Sigmoid colon (tissue), 7 donors: ENCODE results near the gene RARA. TPM values are rescaled to one million over a fixed set of nuclear protein-coding genes. Genes with fewer than 3 reads are reported as not detected.

Experiments used
- DNase-seq: peaks from one replicate; pipeline ENCODE4 v3.0.0-alpha.2; 2019
- H3K27ac ChIP-seq, 4 donors: fragments of 200-600 bp; sonication (generic); one replicate each; pipeline ENCODE4 v1.5.1; 2016 to 2019; ENCODE audit warnings: mild to moderate bottlenecking in 1 of 4
- H3K27me3 ChIP-seq, 3 donors: fragments of 200-600 bp; sonication (generic); one replicate each; pipeline ENCODE4 v1.5.1; 2019; ENCODE audit warnings: mild to moderate bottlenecking in 1 of 3
- H3K36me3 ChIP-seq, 4 donors: fragments of 200-600 bp; sonication (generic); one replicate each; pipeline ENCODE4 v1.5.1; 2016 to 2019
- H3K4me1 ChIP-seq, 4 donors: fragments of 200-600 bp; sonication (generic); one replicate each; pipeline ENCODE4 v1.5.1; 2017 to 2019
- H3K4me3 ChIP-seq, 4 donors: fragments of 200-600 bp; sonication (generic); one replicate each; pipeline ENCODE4 v1.5.1; 2017 to 2019; ENCODE audit warnings: mild to moderate bottlenecking in 2 of 4, moderate library complexity in 1 of 4
- H3K9me3 ChIP-seq, 4 donors: fragments of 200-600 bp in 3 of 4; sonication (generic) in 3 of 4; one replicate each; pipeline versions ENCODE4 v1.5.1 to v1.6.1; 2013 to 2019
- EP300 ChIP-seq, 4 donors: sonication (generic); formaldehyde crosslinking; IDR thresholded peaks; one replicate each; pipeline ENCODE4 v1.6.1; 2017; ENCODE audit warnings: antibody characterized with exemption in 4 of 4
- POLR2A ChIP-seq, 2 donors: fragments of 450-650 bp; IDR thresholded peaks; one replicate each; pipeline ENCODE4 v1.6.1; 2016; ENCODE audit warnings: antibody characterized with exemption in 2 of 2, mild to moderate bottlenecking in 2 of 2, moderate library complexity in 2 of 2
- POLR2AphosphoS5 ChIP-seq, 4 donors: sonication (generic); formaldehyde crosslinking; IDR thresholded peaks; one replicate each; pipeline ENCODE4 v1.6.1; 2017; ENCODE audit warnings: antibody characterized with exemption in 4 of 4
- WGBS, 2 donors: extraction: QIAGEN DNeasy Blood & Tissue Kit; methylation state at CpG; one replicate each; pipeline ENCODE4 v1.1.7; 2013; 5-methylcytosine and 5-hydroxymethylcytosine counted together
- intact Hi-C: fragments of 100-400 bp; cut with DNase I; formaldehyde crosslinking; loops from one replicate; pipeline ENCODE4 v1.15.1; 2023
- polyA plus RNA-seq, 3 donors: library from polyadenylated mRNA; stranded (reverse); fragments of 200-250 nt; gene quantifications; one replicate each; pipeline ENCODE4 v1.2.3, GENCODE V29; 2013
- total RNA-seq, 4 donors: library from RNA; depleted of rRNA; stranded (reverse); fragments of >200 nt; gene quantifications; one replicate each; pipeline ENCODE4 v1.1.0, GENCODE V29; 2016
- TF ChIP-seq, protein P1 (sequence below), 4 experiments: fragments of 450-650 bp in 3 of 4; fragments of 200-600 bp in 1 of 4; IDR thresholded peaks; one replicate each; pipeline ENCODE4 v1.5.1; 2016 to 2019; ENCODE audit warnings: antibody characterized with exemption in 4 of 4, mild to moderate bottlenecking in 3 of 4, moderate library complexity in 2 of 4
- donor health status: healthy with polysubstance abuse.
- donor health status: Bipolar disorder and iron deficiency.
- donor health status: healthy.

Gene RARA
- total and polyA plus RNA-seq, 7 donors = 15.8 to 29.6 (median 26.4) TPM

DNA sequence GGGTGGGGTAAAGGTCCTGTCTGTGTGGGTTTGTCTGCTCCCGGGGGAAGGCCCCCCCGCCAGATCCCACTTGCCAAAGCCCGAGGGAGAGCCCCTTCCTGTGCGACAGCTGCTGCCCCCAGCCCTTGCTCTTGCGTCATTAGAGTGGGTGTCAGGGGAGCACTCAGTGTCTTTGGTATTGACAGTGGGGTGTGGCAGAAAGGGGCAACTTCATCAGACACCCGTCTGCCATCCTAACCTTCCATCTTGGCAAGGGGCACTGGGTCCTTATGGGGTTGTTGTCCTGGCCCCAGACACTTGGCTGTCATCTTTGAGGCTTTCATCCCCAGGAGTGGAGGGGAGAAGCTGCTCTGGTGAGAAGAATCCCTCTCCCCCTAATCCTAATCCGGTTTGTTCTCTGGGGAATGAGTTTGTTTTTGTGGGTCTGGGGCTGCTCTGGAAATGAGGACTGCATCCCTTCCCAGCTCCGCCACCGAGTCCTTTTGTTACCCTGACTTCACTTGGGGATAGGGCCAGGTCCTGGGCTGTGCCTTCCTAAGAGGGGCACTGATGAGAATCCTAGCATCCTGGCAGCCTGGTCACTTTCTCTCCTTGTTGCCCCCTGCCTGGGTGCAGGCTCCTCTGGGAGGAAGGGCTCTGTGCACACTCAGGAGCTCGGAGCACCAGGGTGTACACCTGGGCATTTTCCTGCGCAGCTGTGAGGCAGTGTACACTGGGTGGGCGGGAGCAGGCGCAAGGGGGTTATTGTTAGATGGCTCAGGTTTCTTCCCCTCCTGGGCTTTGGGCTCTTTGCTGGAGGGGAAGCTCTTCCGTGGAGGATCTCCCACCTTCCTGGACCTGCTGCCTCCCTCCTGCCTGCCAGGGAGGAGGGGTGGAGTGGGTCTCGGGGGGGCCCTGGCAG lies 34.5 kb downstream of the RARA start:
- no peaks in the 10 kb centered on the region for H3K9me3 ChIP-seq
- no peaks in the 10 kb centered on the region for H3K27me3 ChIP-seq
- no peaks in the 10 kb centered on the region for H3K36me3 ChIP-seq
- peak overlapping the region; percentile 61 to 83 (median 82) for H3K4me3 ChIP-seq
- peak overlapping the region; percentile 94 to 99 (median 96) for H3K27ac ChIP-seq
- intact Hi-C loops = loop anchor here (2.0 to 5.0 kb wide), 3 partner anchors 25 to 241 kb away; partner anchors contain the start of gene NR1D1
- TF ChIP-seq POLR2AphosphoS5 (IDR thresholded peaks at IDR 0.05) (peak in 1 of 4 donors; percentile 16), POLR2A (IDR thresholded peaks at IDR 0.05) (no peak), EP300 (IDR thresholded peaks at IDR 0.05) (no peak)
- TF ChIP-seq, protein P1, sequence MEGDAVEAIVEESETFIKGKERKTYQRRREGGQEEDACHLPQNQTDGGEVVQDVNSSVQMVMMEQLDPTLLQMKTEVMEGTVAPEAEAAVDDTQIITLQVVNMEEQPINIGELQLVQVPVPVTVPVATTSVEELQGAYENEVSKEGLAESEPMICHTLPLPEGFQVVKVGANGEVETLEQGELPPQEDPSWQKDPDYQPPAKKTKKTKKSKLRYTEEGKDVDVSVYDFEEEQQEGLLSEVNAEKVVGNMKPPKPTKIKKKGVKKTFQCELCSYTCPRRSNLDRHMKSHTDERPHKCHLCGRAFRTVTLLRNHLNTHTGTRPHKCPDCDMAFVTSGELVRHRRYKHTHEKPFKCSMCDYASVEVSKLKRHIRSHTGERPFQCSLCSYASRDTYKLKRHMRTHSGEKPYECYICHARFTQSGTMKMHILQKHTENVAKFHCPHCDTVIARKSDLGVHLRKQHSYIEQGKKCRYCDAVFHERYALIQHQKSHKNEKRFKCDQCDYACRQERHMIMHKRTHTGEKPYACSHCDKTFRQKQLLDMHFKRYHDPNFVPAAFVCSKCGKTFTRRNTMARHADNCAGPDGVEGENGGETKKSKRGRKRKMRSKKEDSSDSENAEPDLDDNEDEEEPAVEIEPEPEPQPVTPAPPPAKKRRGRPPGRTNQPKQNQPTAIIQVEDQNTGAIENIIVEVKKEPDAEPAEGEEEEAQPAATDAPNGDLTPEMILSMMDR (IDR thresholded peaks at IDR 0.05) = no peak
- 16 to 37% methylated on average over 15 of the region's 15 CpGs for WGBS, 2 donors
- H3K4me1 ChIP-seq = peaks cover 0 to 82% (median 73%) of the 10 kb centered on the region in 4 donors
- DNase-seq = no peak

DNA sequence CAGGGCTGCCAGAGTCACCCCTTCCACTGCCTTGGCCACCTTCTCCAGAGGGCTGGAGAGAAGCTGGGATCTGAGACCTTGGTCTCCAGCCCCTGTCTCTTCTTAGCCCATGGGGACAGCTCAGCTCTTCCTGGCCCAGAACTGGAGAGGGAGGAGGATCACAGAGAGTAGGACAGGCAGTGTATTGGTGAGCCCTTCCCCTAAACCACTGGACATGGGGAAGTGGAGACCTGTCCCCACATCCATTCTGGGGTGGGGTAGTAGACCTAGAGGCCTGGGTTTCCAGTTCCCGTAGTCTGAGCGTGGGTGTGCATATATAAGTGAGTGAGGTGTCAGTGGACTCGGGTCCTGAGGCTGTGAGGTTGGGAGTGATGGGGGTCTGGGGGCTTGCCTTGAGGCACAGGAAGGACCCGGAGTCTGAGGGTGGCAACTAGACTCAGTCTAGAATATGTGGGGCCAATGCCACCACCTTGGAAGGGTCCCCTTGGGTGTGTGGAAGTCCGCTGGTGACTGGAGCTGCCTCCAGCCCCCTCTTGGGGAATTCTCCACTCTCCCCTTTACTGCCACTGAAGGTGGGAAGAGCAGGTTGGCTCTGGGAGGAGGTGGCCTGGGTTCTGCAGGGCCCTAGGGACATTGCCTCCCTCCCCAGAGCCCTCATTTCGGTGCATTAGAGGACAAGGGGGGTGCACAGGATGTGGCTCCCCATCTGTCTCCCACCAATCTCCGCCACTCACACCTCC lies 35.6 kb downstream of the RARA start:
- peaks cover 0 to 83% (median 77%) of the 10 kb centered on the region in 4 donors for H3K4me1 ChIP-seq
- H3K4me3 ChIP-seq = peak overlapping the region; percentile 61 to 83 (median 82)
- WGBS, 2 donors = 30 to 38% methylated on average over 7 of the region's 7 CpGs
- intact Hi-C loops = loop anchor here (2.0 to 5.0 kb wide), 2 partner anchors 142 to 242 kb away; partner anchors contain the start of gene NR1D1
- TF ChIP-seq EP300 (IDR thresholded peaks at IDR 0.05) = no peak
- TF ChIP-seq POLR2AphosphoS5 (IDR thresholded peaks at IDR 0.05) = peak in 1 of 4 donors; percentile 17
- TF ChIP-seq POLR2A (IDR thresholded peaks at IDR 0.05) = no peak
- peak overlapping the region; percentile 94 to 99 (median 96) for H3K27ac ChIP-seq
- no peaks in the 10 kb centered on the region for H3K27me3 ChIP-seq
- no peaks in the 10 kb centered on the region for H3K9me3 ChIP-seq
- DNase-seq = no peak
- peaks cover 0 to 4% (median 0%) of the 10 kb centered on the region in 4 donors for H3K36me3 ChIP-seq

DNA sequence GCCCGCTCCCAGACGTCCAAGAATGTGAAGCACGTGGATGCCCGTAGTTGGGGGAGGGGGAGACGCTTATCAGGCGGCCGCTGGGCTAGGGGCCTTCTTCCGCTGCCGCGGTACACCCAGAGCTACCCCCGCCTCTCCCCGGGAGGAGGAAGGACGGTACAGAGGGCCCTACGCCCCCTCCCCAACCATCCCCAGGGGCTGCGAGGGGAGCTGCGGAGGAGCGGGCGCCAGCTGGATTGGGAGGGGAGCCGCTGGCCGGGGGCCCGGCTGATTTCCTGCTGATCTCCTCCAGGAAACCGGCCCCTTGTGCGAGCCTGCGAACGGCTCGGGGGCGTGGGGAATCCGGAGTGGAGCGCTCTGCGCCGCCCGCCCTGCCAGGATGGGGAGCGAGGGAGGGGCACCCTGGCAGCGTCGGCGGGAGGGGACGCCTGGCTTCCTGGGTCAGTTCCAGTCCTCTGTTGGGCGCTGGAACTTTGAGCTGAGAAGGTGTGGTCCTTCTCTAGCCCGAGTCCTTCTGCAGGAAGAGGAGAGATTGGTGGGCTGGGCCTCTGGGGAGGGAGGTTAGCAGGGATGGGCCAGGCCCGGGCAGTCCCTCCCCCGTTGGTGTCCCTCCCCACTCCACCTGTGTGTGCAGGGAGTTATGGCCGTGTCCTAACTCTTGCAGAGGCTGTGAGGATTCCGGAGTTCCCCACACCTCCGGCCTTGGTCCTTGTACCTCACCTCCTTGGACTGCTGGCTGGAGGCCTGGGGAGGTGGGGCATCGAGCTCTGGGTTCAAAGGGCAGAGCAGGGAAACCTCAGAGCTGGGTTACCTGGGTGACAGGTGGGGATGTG lies 36.4 kb downstream of the RARA start:
- intact Hi-C loops = loop anchor here (2.0 kb wide), 1 partner anchor 143 kb away; no protein-coding TSS in a partner anchor
- TF ChIP-seq POLR2A (IDR thresholded peaks at IDR 0.05) = peak in 1 of 2 donors; percentile 51
- peak; percentile 16 to 67 (median 59) for TF ChIP-seq POLR2AphosphoS5 (IDR thresholded peaks at IDR 0.05)
- no peak for TF ChIP-seq EP300 (IDR thresholded peaks at IDR 0.05)
- Histone ChIP-seq H3K27ac (peak overlapping the region; percentile 94 to 99 (median 96)), H3K27me3 (no peaks in the 10 kb centered on the region), H3K36me3 (peaks cover 0 to 10% (median 0%) of the 10 kb centered on the region in 4 donors), H3K9me3 (no peaks in the 10 kb centered on the region), H3K4me3 (peak overlapping the region; percentile 26 to 83 (median 82)), H3K4me1 (peaks cover 0 to 89% (median 84%) of the 10 kb centered on the region in 4 donors)
- DNase-seq = peak; percentile 85
- 1 to 4% methylated on average over 45 of the region's 45 CpGs for WGBS, 2 donors

DNA sequence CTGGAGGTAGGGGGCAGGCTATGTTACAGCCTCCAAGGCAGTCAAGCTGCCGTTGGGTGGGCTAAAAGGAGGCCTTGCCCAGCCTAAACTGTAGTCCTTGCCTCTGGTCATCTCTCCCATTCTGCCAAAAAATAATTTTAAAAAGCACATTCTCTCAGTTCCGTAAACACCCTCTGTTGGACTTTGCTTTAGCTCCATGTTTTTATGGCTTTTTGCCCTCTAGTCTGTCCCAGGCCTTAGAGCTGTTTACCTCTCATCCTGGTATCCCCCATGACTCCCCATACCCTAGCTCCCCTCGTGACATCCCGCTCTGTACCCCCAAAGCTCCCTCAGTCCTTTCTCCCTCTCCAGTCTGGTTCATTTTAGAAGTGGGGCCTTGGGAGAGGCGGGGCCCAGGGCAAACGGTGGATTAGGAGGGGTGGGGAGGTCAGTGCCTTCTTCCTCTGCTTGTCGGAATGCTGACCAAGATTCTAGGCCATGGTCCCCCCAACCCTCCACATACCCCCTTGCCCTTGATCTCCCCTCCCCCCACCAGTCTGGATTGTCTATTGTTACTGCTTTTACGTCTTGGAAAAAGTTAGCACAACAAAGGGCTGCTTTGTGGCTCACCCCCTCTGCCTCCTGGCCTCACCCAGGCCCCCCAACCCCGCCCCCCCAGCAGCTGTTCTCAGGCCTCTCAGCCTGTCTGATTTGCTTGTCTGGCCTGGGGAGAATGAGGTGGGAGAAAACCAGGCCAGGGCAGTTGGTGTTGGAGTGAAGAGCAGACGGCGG lies 37.2 kb downstream of the RARA start:
- Histone ChIP-seq H3K4me3 (peak overlapping the region; percentile 26 to 83 (median 82)), H3K27me3 (no peaks in the 10 kb centered on the region), H3K36me3 (peaks cover 0 to 10% (median under 1%) of the 10 kb centered on the region in 4 donors), H3K27ac (peak overlapping the region; percentile 94 to 99 (median 96)), H3K4me1 (peaks cover 0 to 88% (median 85%) of the 10 kb centered on the region in 4 donors), H3K9me3 (no peaks in the 10 kb centered on the region)
- TF ChIP-seq POLR2AphosphoS5 (IDR thresholded peaks at IDR 0.05) (no peak), POLR2A (IDR thresholded peaks at IDR 0.05) (no peak), EP300 (IDR thresholded peaks at IDR 0.05) (no peak)
- TF ChIP-seq, protein P1 (IDR thresholded peaks at IDR 0.05) = no peak
- DNase-seq = no peak
- intact Hi-C loops = loop anchor here (2.0 kb wide), 1 partner anchor 143 kb away; no protein-coding TSS in a partner anchor
- WGBS, 2 donors = 17 to 49% methylated on average over 11 of the region's 11 CpGs
